Measurements from ENCODE around the gene HEATR1.

Gene HEATR1

GRCh38 chr1:236509647-236510401, 94.5 kb downstream of the HEATR1 start (continued):
- no peak for TF ChIP-seq ZNF398 (tag by site-specific recombination; IDR thresholded peaks at IDR 0.05)
- no peak for TF ChIP-seq ZNF202 (tag by site-specific recombination; IDR thresholded peaks at IDR 0.05; ENCODE audit: borderline replicate concordance)
- no peak for TF ChIP-seq ZNF580 (tag by site-specific recombination; IDR thresholded peaks at IDR 0.05)
- no peak for TF ChIP-seq ZNF514 (tag by site-specific recombination; IDR thresholded peaks at IDR 0.05)
- no peak for TF ChIP-seq ZNF639 (tag by site-specific recombination; IDR thresholded peaks at IDR 0.05)
- no peak for TF ChIP-seq TSHZ1 (tag by site-specific recombination; IDR thresholded peaks at IDR 0.05; ENCODE audit: borderline replicate concordance)

GRCh38 chr1:236509203-236509602, 95.1 kb downstream of the HEATR1 start:
- Histone ChIP-seq H3K36me3 (ENCODE audit: control insufficient read depth in 2 of 2, insufficient read depth in 1 of 2, low read length in 2 of 2) (no peaks in the 10 kb centered on the region), H3K27ac (ENCODE audit: extremely low read depth, low read depth, low read length) (no peak overlapping the region), H3K4me3 (ENCODE audit: low read depth, low read length) (no peak overlapping the region), H3K4me1 (ENCODE audit: control insufficient read depth, insufficient read depth, low read length) (peaks cover 10% of the 10 kb centered on the region), H3K9me3 (ENCODE audit: control insufficient read depth, insufficient read depth, low read depth, low read length) (no peaks in the 10 kb centered on the region)
- no peak for TF ChIP-seq ZNF449 (tag by site-specific recombination; IDR thresholded peaks at IDR 0.05)
- TF ChIP-seq TRIM28 (IDR thresholded peaks at IDR 0.05; ENCODE audit: borderline replicate concordance, low read length): no peak
- no peak for TF ChIP-seq SETDB1 (IDR thresholded peaks at IDR 0.05; ENCODE audit: insufficient read length, low read length)
- TF ChIP-seq ZNF184 (tag by site-specific recombination; IDR thresholded peaks at IDR 0.05): no peak
- TF ChIP-seq ZNF175 (tag by site-specific recombination; IDR thresholded peaks at IDR 0.05): no peak
- no peak for TF ChIP-seq ZFP69B (tag by site-specific recombination; IDR thresholded peaks at IDR 0.05)
- TF ChIP-seq ZNF785 (tag by site-specific recombination; IDR thresholded peaks at IDR 0.05): no peak
- POLR2A ChIA-PET: no interaction called here
- CTCF ChIA-PET: interaction anchor here (1.9 kb wide), 1 partner anchor 10 kb away, joined by 7 read pairs; no protein-coding TSS in a partner anchor

GRCh38 chr1:236508593-236509027, 95.7 kb downstream of the HEATR1 start:
- Histone ChIP-seq H3K4me1 (ENCODE audit: control insufficient read depth, insufficient read depth, low read length) (peaks cover 10% of the 10 kb centered on the region), H3K4me3 (ENCODE audit: low read depth, low read length) (no peak overlapping the region), H3K27ac (ENCODE audit: extremely low read depth, low read depth, low read length) (no peak overlapping the region), H3K9me3 (ENCODE audit: control insufficient read depth, insufficient read depth, low read depth, low read length) (no peaks in the 10 kb centered on the region), H3K36me3 (ENCODE audit: control insufficient read depth in 2 of 2, insufficient read depth in 1 of 2, low read length in 2 of 2) (no peaks in the 10 kb centered on the region)
- ChIA-PET CTCF (interaction anchor here (0.6 to 1.9 kb wide), 3 partner anchors 11 to 157 kb away, joined by 3 to 7 read pairs (median 3); no protein-coding TSS in a partner anchor), POLR2A (interaction anchor here (1.6 to 2.5 kb wide), 2 partner anchors 7 to 16 kb away, joined by 4 to 9 read pairs; no protein-coding TSS in a partner anchor)
- no peak for TF ChIP-seq ZNF184 (tag by site-specific recombination; IDR thresholded peaks at IDR 0.05)
- TF ChIP-seq ZBTB21 (tag by site-specific recombination; IDR thresholded peaks at IDR 0.05): no peak
- no peak for TF ChIP-seq ZNF791 (tag by site-specific recombination; IDR thresholded peaks at IDR 0.05)
- no peak for TF ChIP-seq ZNF768 (tag by site-specific recombination; IDR thresholded peaks at IDR 0.05)
- TF ChIP-seq ZNF707 (tag by site-specific recombination; IDR thresholded peaks at IDR 0.05): no peak
- TF ChIP-seq ZNF561 (tag by site-specific recombination; IDR thresholded peaks at IDR 0.05; ENCODE audit: borderline replicate concordance): no peak
- TF ChIP-seq ZNF211 (tag by site-specific recombination; IDR thresholded peaks at IDR 0.05; ENCODE audit: low read depth): no peak
- no peak for TF ChIP-seq ZNF626 (tag by site-specific recombination; IDR thresholded peaks at IDR 0.05)
- TF ChIP-seq ZNF48 (tag by site-specific recombination; IDR thresholded peaks at IDR 0.05): no peak
- TF ChIP-seq ZNF362 (tag by site-specific recombination; IDR thresholded peaks at IDR 0.05): no peak
- no peak for TF ChIP-seq ZNF202 (tag by site-specific recombination; IDR thresholded peaks at IDR 0.05; ENCODE audit: borderline replicate concordance)
- TF ChIP-seq ZBTB48 (tag by site-specific recombination; IDR thresholded peaks at IDR 0.05): no peak

Measured in HEK293 (cell line).